Superior temporal gyrus (tissue), 1 donor: Measurements from ENCODE around the gene DOCK9.
A peak's percentile ranks its signal among the peaks of the same experiment; 100 is the strongest.

ENCODE experiments used
- DNase-seq: peaks from one replicate; pipeline ENCODE4 v3.0.0-alpha.2; 2016; ENCODE audit errors: extremely low spot score

The DOCK9 gene

GRCh38 chr13:98977568-98978265, at the start of gene DOCK9:
DOCK9 (minus strand) TSS chr13:98978064; CDS start chr13:98977909, 155 bp downstream.
- DNase-seq: peak; percentile 93

GRCh38 chr13:99027260-99027659, 49.4 kb upstream of the DOCK9 start:
- no peak for DNase-seq

GRCh38 chr13:99022941-99023340, 45.1 kb upstream of the DOCK9 start:
- DNase-seq: no peak

GRCh38 chr13:99018418-99019180, 40.7 kb upstream of the DOCK9 start:
- DNase-seq: no peak

- DNase-seq: peak; percentile 68
These were observed 38.0 kb upstream of the DOCK9 start for GRCh38 chr13:99015606-99016490.

GRCh38 chr13:99014522-99014921, 36.7 kb upstream of the DOCK9 start:
- DNase-seq: peak; percentile 56

GRCh38 chr13:99013951-99014350, 36.1 kb upstream of the DOCK9 start:
- peak; percentile 44 for DNase-seq

GRCh38 chr13:99012539-99012938, 34.7 kb upstream of the DOCK9 start:
- no peak for DNase-seq

- no peak for DNase-seq
These were observed 32.2 kb upstream of the DOCK9 start for GRCh38 chr13:99009987-99010551.

- DNase-seq: no peak
These were observed 30.7 kb upstream of the DOCK9 start for GRCh38 chr13:99008577-99008976.

GRCh38 chr13:99007414-99007986, 29.6 kb upstream of the DOCK9 start:
- no peak for DNase-seq

- no peak for DNase-seq
These were observed 27.7 kb upstream of the DOCK9 start for GRCh38 chr13:99005609-99006008.

- DNase-seq: no peak
These were observed 27.1 kb upstream of the DOCK9 start for GRCh38 chr13:99004978-99005377.

- DNase-seq: no peak
These were observed 26.1 kb upstream of the DOCK9 start for GRCh38 chr13:99003851-99004471.

GRCh38 chr13:99003186-99003585, 25.3 kb upstream of the DOCK9 start:
- no peak for DNase-seq

- no peak for DNase-seq
These were observed 24.4 kb upstream of the DOCK9 start for GRCh38 chr13:99002172-99002710.

GRCh38 chr13:99000137-99000536, 22.3 kb upstream of the DOCK9 start:
- no peak for DNase-seq

GRCh38 chr13:98999639-98999952, 21.7 kb upstream of the DOCK9 start:
- no peak for DNase-seq

- DNase-seq: no peak
These were observed 21.2 kb upstream of the DOCK9 start for GRCh38 chr13:98998831-98999638.
